NCI-H524 treated with DMSO at 0.1 percent for 48 hours (cell line): ENCODE results near the gene ZNF485.
"Not testable (repeated sequence)": the region's sequence is repeated elsewhere in the genome, so short reads cannot be mapped to it uniquely, and the experiment has no call there.

Experiments used
- DNase-seq: peaks from one replicate; lab custom pipeline; 2025; lab: John Stamatoyannopoulos, UW

The ZNF485 gene

DNA sequence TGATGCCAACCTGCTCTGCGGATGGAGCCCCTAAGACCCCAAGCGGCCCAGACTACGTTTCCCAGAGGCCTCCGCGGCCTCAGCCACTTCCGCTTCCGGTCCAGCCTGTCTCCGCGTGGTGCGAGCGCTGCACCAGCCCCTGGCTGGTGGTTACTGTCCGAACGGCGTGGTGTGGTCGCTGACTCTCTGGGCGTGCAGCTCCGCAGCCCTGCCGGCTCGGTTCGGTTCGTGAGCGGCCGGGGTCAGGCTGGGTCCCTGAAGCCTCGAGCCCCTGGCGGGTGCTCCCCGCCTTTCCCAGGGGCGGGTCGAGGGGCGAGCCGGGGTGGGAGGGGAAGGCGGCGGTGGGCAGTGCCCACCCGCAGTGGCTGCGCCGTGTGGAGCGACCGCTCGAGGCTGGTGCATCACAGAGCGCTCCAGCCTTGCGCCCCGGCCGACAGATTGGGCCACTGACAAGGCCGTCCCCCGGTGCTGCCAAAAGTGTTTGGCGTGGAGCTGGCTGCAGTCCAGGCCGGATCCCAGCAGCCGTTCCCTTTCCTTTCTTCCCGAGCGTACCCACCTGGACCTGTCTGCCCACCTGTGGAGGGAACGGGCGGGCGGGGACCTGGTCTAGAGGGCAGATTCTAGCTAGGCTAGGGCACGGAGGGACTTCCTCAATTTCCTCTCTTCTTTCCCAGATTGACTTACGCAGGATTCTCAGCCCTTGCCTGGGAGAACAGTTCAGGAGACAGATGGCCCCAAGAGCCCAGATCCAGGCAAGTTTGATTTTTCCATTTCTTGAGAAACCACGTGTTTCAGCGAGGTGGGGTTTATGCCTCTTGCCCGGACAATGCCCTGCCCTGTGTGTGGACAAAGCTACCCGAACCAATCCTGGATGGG is at the start of gene ZNF485:
ZNF485 (plus strand) TSS at position 116 of the 876 bp plus-strand sequence; CDS start at position 729, 613 bp downstream.
- DNase-seq, result peak; percentile 0

DNA sequence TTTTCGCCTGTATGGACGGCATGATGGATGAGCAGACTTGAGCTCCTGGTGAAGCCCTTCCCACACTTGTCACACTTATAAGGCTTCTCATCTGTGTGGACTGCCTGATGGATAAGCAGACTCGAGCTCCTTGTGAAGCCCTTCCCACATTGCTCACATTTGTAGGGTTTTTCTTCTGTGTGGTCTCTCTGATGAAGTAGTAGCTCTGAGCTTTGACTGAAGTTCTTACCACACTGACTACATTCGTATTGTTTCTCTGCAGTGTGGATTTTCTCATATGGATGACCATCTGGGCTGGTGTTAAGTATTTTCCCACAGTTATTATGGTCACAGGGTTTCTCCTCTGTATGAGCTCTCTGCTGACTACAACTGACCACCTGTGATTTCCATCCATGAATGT is 49.0 kb upstream of the ZNF485 start:
- no peak for DNase-seq

DNA sequence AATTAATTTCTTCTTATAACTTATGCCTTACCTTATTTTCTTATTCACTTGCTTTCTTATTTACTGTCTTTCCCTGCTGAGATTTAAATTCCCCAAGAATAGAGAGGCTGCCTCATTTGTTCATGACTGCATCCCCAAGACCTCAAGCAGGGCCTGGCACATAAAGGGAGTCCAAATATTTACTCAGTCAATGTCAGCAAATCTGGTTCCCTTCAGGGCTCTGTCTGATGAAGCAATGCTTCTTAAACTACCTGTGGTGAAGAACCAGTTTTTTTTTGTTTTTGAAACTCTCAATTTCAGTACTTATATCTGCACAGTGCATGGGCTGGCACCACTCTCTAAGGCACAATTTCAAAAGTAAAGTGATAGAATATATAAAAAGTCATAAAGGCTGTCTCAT is 36.6 kb upstream of the ZNF485 start:
- DNase-seq, result no peak

DNA sequence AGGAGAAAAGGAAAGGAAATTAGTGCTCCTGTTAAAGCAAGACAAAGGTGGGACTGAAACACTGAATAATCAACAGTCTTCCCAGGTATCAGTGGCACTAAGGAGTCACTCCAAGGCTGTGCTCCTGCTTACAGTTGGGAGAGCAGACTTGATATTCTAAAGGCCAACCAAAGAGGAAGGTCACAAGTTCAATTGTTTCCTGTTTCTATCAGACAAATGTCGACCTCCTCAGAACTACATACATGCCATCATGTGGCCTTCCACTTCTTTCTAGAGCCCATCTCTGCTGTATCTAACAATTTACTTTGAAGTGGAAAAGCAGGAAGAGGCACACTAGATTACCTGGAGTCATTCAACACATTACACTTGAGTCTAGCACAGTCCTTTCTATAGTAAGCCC is 35.3 kb upstream of the ZNF485 start:
- DNase-seq, result no peak

DNA sequence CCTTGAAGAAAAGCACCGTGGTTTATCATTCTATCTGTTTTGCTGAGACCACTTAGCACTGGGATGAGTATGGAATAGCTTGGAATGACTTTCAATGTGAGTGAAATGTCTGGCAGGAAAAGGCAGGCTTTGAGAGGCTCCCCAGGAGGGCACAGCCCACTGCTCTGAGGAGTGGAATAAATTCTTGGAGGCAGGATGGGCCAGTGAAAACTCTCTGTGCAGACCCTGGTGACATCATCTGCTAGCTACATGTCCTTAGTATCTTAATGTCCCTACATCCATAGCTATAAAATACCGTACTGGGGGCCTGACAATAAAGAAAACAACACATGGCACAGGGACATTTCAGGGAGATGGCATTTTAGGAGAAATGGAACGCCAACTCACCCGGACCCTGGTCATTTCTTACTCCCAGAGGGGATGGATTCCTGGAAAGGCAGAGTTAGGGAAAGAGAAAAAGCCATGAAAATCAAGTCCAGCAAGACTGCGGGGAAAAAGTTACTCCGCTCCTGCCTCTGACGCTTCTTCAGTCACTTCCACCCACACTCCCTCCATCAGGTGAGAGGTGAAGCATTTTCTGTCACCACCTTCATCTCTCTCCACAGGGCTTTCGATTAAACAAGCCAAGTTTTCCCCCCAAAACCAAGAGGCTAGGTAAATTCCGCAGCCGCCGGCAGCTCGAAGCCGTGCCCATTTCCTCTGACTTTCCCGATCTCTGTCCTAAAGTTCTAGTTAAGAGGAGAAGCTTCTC is 32.8 kb upstream of the ZNF485 start:
- no peak for DNase-seq

DNA sequence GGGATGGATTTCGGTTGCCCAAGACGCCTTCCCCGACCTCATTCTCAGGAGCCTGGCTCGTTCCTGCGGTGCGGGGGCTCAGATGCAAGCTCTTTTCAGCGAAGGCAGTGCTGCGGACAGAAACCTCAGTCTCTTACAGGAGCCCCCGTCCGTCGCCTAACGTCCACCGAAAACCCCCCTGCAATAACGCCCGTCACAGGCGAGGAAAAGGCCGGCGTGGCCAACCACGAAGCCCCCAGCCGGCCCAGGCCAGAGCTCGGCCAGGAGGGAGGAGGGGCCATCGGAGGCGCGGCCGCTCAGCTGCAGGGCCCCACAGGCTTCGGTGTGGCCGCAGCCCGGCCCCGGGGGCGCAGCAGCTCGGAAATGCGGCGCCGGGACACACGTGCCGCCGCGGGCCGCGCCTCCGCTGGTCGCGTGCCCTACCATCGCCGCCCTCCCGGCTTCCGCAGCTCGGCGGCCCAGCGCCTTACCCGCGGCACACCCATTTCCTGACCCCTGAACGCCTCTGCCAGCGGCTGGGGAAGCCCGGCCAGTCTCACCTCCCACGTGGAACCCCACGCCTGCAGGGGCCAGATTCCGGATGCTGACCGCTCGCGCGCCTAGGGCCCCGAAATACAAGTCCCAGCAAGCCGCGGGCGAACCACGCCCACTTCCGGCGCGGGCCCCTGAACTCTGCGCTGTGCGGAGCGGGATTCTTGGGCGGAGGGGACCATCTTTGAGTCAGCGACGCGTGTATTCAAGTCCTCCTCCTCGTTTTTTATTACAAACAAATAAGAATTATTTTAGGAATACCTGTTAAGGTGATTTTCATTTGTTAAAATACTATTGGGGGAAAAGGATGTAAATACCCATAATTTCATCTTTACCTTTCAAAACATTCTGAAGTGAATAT is 32.0 kb upstream of the ZNF485 start, which contains the start of gene ZNF239:
ZNF239 (minus strand) TSS at position 616 of the 892 bp plus-strand sequence. CDS start 16,537 bp downstream, outside the sequence.
- DNase-seq, result peak; percentile 10

DNA sequence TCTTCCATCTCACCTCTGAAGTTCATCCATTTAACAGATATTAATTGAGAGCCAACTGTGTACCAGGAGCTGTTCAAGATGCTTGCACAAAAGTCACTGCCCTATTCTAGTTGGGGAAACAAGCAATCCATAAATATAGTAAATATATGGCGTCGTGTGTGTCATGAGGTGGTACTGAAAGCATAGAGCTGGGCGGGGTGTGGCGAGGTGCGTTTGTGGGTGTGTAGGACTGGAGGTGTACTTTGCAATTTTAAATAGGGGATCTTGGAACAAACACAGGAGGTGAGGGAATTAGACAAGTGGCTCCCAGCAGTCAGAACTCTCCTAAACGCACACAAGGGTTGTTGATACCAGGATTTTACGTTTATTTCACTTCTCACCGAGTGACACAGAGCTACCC is 31.3 kb upstream of the ZNF485 start:
- no peak for DNase-seq

DNA sequence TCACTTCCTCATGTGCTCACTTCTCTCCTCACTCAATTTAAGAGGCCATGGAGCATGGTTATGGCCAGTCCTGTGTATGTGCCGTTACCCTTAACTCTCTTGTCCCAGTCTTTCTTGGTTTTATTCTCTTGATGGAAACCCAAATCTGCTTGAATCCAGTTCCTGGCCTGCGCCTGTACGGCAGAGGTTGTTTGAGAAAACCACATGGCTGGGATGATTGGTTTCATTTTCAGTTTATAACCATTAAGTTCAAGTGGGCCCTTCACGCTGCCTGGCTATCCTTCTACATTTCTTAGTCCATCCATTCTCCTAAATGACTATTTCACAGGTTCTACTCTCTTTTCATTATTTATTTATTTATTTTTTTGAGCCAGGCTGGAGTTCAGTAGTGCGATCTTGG is 30.2 kb upstream of the ZNF485 start:
- DNase-seq, result no peak

DNA sequence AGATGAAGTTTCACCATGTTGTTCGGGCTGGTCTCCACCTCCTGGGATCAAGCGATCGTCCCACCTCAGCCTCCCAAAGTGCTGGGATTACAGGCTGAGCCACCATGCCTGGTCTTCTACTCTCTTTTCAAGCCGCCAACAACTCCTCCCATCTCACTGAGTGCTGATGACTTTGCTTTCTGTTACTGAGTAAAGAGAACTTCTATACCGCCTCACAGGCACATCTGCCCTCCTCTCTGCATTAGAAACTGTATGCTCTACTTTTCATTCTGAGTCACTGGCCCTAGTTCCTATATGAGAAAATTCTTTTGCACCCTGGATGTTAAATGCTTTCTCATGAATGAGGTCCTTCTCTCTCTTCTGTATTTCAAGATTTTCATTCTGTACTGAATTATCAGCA is 29.7 kb upstream of the ZNF485 start:
- DNase-seq, result no peak

DNA sequence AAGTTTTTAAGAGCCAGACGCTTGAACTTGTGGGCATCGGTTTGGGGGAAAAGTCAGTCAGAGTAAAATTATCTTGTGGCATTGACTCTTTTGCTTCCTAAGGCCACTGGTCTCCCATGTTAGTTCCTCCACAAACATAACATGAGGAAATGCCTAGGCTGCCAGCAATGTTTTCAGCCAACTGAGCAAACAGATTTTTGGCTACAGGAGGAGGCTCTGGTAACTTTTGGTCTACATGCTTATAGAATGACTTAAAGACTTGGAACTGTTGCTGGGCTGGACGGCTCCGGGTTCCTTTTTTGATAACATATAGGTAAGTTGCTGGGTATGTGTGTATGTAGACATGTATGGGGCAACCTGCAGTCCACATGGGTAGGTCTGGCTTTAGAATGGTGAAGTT is 22.2 kb upstream of the ZNF485 start:
- no peak for DNase-seq

DNA sequence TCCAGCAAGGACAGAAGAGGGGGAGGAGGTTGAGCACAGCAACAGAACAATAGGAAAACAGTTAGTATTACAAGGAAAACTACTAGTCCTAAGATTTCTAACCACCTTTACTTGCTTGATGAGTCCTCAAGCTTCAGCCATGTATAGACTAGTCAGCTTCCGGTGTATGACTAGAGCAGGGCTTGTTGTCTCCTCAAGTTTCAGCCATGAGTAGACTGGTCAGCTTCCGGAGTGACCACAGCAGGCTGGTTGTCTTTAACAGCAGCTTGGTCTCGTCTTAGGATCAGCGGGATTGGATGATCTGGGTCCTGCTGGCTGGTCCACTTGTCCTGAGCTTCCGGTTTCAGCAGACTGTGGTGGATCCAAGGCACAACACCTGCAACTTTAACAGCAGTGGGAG is 21.2 kb upstream of the ZNF485 start:
- DNase-seq, result no peak

DNA sequence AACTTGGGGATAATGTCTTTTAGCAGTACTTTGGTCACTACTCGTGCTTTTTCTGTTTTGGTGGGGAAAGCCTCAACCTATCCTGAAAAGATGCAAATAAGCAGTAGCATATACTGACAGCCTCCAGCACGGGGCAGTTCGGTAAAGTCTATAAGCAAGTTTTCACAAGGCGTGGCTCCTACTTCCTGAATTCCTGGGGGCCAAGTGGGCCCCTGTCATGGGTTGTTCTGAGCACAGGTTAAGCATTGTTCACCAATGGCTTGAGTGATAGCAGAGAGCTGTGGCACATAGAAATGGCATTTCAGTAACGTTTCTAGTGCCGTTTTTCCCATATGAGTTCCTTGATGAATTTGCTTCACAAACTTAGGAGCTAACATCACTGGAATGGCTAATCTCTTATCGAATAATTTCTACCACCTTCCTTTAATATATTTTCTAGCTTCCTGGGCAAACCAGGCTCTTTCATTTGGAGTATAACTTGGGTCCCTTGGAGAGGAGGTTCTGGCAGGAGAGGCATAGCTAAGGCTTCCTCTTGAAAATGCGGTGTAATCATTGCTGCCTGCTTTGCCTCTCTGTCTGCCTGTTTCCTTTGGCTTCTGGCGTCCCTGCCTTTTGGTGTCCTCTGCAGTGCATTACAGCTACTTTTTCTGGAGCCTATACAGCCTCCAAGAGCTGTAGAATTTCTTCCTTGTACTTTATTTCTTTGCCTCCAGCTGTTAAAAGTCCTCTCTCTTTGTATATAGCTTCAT is 20.1 kb upstream of the ZNF485 start:
- no peak for DNase-seq

DNA sequence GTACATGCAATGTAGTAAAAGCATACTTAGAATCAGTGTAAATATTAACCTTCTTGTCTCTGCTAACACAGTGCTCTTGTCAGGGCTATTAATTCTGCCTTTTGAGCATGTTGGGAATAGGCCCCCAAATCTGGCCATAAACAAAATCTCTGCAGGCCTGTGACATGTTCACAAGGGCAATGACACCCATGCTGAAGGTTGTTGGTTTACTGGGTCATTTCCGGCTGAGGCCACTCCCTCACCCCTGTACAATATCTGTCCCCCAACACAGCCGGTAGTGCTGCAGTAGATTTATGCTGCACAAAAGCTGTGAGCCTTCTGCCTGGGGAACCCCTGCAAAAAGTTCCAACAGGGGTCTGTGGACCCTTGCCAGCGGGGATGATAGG is 19.5 kb upstream of the ZNF485 start:
- not testable (repeated sequence) for DNase-seq

DNA sequence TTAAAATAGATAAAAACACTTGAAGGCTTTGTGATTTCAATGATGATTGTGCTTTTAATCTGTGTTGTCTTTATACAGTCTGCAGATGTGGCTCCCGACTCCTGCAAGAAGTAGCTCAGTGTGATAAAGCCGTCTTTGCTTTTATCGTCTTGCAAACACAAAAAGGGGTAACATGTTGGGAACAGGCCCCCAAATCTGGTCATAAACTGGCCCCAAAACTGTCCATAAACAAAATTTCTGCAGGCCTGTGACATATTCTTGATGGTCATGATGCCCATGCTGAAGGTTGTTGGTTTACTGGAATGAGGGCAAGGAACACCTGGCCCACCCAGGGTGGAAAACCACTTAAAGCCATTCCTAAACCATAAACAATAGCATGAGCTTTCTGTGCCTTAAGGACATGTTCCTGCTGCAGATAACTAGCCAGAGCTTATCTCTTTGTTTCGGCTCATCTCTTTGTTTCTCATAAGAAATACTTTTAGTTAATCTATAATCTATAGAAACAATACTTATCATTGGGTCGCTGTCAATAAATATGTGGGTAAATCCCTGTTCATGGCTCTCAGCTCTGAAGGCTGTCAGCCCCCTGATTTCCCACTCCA is 14.8 kb upstream of the ZNF485 start:
- DNase-seq, result no peak

DNA sequence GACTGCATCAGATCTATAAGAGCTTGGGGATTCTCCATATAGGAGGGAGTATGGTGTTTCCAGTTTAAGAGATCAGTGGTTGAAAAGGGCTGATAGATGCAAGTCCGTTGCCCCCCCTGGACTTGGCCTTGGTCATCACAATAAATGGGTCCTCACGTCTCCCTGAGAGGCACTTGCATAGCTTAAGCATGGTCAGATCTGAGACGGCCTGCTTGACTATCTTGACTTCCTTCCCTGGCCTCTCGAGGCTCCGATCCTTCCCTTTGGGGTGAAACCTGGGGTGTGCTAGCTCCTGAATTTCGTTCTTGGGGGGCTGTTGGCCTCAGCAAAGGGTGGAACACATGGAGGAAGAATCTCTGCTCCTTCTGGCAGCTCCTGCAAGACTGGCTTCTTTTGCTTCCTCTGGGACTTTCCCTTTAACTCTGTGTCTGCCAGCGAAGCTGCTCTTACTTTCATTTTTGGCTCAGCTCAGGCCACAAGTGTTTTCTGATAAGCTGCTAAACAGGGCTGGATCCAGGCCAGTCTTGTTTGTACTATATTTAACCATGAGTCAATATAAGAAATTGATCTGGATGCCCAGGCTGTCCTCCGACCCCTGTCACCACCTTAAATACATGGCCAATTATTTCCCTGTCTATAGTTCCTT is 11.2 kb upstream of the ZNF485 start:
- no peak for DNase-seq

DNA sequence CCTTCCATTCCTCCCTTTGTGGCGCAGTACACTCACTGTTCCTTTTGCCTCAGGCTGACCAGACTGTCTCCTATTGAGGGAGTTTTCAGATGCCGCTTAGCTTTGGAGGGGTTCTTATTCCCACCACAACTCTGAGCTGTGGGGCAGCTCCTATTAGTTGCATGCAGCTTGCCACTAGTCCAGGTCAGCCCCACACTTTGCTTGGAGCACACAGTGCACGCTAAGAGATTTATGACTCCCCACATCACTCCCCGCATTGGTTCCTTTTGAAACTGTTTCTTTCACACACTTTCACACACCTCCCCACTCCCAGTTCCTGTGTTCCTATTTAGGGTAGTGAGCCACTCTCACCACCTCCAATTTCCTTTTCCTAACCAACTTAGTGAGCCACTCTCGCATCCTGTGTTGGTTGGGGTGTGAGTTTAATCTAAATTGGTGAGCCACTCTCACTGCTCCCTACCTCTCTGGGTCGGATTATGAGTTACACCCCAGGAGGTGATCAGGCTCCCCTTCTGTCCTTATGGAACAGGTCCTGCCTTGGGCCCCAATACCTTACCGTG is 10.4 kb upstream of the ZNF485 start:
- no peak for DNase-seq

DNA sequence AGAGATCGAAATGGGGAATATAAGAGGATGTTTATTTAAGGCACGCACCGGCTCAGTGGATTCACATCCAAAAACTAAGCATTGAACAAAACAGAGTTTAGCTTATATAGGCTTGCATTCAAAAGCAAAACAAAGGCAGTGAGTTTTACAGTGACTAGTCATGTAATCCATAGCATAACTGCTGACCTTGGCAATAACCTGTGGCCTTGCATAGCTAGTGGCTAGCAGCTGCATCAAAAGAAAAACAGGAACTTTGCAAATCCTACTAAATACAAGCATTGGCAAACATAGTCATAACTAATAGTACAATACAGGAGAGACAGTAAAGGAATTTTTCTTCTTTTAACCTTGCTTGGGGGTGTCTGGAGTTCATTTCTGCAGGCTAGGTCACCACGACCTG is 9.7 kb upstream of the ZNF485 start:
- DNase-seq, result no peak

DNA sequence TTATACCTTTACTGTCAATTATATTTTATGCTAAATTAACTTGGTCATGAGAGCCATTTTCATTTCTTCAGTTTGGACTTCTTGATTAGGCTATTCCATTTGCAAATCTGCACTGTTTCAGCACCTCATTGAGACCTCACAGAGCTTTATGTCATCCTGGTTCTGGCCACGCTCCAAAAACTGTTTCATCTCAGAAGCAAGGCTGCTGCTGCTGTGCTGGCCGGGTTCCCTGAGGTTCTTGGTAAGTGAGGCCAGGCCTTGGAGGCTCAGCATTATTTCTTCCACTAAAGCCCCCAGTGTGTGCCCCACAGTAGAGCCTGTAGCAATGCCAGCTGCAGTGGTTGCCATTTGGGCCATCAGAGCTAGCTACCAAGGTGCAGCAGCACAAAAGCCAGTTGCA is 7.8 kb upstream of the ZNF485 start:
- DNase-seq, result no peak

DNA sequence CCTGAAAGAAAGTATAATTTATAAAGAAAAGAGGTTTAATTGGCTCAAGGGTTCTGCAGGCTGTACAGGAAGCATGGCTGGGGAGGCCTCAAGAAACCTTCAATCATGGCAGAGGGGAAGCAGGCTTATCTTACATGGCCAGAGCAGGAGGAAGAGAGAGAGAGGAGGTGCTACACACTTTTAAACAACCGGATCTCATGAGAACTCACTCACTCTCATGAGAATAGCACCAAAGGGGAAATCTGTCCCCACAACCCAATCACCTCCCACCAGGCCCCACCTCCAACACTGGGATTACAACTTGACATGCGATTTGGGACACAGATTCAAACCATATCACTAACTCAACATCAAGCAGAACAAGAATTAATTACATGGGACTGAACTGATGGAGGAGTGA is 6.9 kb upstream of the ZNF485 start:
- DNase-seq, result no peak

DNA sequence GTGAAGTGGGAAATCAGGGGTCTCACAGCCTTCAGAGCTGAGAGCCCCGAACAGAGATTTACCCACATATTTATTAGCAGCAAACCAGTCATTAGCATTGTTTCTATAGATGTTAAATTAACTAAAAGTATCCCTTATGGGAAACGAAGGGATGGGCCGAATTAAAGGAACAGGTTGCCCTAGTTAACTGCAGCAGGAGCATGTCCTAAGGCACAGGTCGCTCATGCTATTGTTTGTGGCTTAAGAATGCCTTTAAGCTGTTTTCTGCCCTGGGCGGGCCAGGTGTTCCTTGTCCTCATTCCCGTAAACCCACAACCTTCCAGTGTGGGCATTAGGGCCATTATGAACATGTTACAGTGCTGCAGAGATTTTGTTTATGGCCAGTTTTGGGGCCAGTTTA is 4.7 kb upstream of the ZNF485 start:
- DNase-seq, result not testable (repeated sequence)
